Embryonic facial prominence (tissue), 1 donor: ENCODE results near the gene RILPL1.
A peak's percentile ranks its signal among the peaks of the same experiment; 100 is the strongest.
"Not testable (repeated sequence)": the region's sequence is repeated elsewhere in the genome, so short reads cannot be mapped to it uniquely, and the experiment has no call there.

Experiments used
- DNase-seq: peaks from one replicate; pipeline ENCODE4 v3.0.0-alpha.2; 2016; ENCODE audit errors: extremely low spot score

RILPL1 gene

GRCh38 chr12:123533672-123534643 lies at the start of gene RILPL1:
RILPL1 (minus strand) TSS chr12:123533719; CDS start chr12:123533482, 237 bp downstream.
- DNase-seq, result peak; percentile 13

- DNase-seq, result no peak
Measured at GRCh38 chr12:123580772-123581171, 47.3 kb upstream of the RILPL1 start.

DNA sequence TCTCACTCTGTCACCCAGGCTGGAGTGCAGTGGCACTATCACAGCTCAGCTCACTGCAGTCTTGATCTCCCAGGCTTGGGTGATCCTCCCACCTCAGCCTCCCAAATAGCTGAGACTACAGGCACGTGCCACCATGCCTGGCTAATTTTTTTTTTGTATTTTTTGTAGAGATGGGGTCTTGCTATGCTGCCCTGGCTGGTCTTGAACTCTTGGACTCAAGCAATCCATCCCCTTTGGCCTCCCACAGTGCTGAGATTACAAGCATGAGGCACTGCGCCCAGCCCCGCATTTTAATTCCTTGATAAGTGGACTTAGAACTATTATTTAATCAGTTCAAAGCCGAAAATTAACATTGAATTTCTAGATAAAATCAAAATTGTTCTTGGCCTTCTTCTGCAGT lies 45.3 kb upstream of the RILPL1 start:
- not testable (repeated sequence) for DNase-seq

- no peak for DNase-seq
Measured at GRCh38 chr12:123578243-123578642, 44.7 kb upstream of the RILPL1 start.

- DNase-seq, result no peak
Measured at GRCh38 chr12:123576611-123577010, 43.1 kb upstream of the RILPL1 start.

- no peak for DNase-seq
Measured at GRCh38 chr12:123573870-123574269, 40.4 kb upstream of the RILPL1 start.

DNA sequence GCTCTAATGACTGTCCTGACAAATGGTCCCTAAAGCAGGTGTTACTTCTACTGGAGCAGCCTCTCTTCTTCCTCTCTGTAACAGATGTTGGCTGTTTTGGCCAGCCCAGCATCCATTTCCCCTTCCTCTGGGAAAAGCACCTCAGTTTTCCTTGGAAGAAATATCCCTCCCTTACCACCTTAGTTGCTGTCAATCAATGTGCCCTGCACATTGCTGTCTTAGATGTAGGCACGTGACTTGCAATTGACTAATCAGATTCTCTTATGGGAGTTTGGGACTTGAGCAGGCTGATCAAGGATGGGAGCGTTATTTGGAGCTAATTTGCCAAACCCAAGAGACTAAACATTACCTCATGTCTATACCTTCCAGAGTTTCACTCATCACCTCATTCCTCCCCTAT lies 38.9 kb upstream of the RILPL1 start:
- DNase-seq, result no peak

GRCh38 chr12:123571343-123571813 lies 37.9 kb upstream of the RILPL1 start:
- DNase-seq, result no peak

- DNase-seq, result no peak
Measured at GRCh38 chr12:123559468-123559867, 25.9 kb upstream of the RILPL1 start.

DNA sequence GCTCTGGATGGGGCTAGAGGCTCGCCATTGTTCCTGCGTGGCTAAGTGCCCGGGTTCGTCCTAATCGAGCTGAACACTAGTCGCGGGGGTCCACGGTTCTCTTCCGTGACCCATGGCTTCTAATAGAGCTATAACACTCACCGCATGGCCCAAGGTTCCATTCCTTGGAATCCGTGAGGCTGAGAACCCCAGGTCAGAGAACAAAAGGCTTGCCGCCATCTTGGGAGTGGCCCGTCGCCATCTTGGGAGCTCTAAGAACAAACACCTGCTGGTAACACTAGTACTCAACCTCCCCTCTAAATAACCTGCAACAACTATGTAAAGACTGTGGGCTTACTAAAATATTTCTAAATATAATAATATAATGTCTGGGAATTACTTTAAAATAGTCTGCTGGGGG lies 25.0 kb upstream of the RILPL1 start:
- DNase-seq, result not testable (repeated sequence)

- DNase-seq, result not testable (repeated sequence)
Measured at GRCh38 chr12:123554843-123555242, 21.3 kb upstream of the RILPL1 start.

- DNase-seq, result not testable (repeated sequence)
Measured at GRCh38 chr12:123554136-123554535, 20.6 kb upstream of the RILPL1 start.

GRCh38 chr12:123550700-123551099 lies 17.2 kb upstream of the RILPL1 start:
- no peak for DNase-seq

DNA sequence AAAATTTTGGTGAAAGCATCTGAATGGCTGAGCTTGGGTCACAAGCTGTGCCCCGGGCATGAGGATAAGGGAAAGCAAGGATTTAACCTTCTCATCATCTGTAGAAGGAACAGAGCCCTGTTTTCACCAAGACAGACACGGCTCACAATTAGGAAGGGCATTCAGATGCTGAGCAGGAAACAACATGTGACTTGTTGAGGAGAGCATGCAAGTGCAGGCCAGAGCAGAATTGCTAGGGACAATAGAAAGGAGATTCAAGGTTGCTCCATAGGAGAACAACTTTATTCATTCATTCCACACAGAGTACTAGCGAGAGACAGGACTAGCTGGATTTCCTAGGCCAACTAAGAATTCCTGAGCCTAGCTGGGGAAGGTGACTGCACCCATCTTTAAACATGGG lies 14.6 kb upstream of the RILPL1 start:
- no peak for DNase-seq

GRCh38 chr12:123546281-123546680 lies 12.8 kb upstream of the RILPL1 start:
- no peak for DNase-seq

DNA sequence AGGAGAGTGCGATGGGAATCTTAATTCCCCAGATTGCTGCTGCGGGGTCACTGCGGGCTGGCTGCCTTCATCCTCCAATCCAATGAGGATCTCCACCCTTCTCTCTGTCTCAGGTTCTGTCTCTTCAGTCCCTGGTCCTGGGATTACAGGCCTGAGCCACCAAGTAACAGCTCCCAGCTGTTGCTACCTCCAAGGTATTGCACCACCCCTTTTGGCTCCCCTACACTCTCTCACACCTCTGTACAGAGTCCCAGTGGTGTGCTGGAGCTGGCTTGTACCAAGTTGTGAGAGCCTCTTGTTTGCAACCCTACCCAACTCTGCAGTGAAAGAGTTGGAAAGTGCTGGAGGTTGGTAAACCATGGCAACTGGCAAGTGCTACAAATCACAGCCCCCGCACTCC lies 10.0 kb upstream of the RILPL1 start:
- DNase-seq, result no peak

DNA sequence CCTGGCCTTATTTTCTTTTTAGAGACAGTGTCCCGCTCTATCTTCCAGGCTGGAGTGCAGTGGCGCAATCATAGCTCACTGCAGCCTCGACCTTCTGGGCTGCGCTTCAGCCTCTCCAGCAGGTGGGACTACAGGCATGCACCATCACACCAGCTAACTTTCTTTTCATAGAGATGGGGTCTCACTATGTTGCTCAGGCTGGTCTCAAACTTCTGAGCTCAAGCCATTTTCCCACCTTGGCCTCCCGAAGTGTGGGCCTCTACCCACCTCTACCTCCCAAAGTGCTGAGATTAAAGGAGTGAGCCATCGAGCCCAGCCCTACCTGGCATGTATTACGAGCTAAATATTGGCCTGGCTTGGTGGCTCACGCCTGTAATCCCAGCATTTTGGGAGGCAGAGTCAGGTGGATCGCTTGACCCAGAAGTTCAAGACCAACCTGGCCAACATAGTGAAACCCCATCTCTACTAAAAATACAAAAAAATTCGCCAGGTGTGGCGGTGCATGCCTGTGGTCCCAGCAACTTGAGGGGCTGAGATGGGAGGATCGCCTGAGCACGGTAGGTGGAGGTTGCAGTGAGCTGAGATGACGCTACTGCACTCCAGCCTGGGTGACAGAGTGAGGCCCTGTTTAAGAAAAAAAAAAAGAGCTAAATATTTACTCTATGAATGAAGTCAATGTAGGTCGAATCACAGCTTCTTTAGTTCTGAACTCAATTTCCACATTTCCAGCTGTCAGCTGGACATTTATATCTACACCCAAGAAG lies 7.6 kb upstream of the RILPL1 start:
- no peak for DNase-seq

GRCh38 chr12:123535952-123536351 lies 2.4 kb upstream of the RILPL1 start:
- DNase-seq, result not testable (repeated sequence)

GRCh38 chr12:123532808-123533649 lies 490 bp downstream of the RILPL1 start:
- no peak for DNase-seq

GRCh38 chr12:123532019-123532418 lies 1.5 kb downstream of the RILPL1 start:
- DNase-seq, result no peak

- DNase-seq, result no peak
Measured at GRCh38 chr12:123531091-123531490, 2.4 kb downstream of the RILPL1 start.

DNA sequence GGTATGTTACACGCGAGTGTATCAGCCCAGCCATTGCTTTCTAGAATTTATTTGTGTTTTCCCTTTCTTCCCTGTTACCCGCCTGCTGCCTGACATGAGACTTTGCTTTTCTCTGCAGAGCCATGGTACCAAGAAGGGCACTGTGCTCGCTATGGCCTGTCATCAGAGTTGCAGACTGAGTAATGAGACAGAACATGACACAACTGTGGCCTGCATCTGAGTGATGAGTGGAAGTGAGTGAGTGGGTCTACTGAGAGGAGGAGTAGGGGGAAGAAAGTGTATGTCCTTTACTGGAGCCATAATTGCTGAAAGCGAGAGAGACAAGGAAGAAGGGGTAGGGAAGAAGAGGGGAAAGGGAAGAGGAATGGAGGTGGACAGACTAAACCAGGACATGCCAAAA lies 2.9 kb downstream of the RILPL1 start:
- no peak for DNase-seq
